ENCODE measurements around the gene METRNL.

METRNL gene

DNA sequence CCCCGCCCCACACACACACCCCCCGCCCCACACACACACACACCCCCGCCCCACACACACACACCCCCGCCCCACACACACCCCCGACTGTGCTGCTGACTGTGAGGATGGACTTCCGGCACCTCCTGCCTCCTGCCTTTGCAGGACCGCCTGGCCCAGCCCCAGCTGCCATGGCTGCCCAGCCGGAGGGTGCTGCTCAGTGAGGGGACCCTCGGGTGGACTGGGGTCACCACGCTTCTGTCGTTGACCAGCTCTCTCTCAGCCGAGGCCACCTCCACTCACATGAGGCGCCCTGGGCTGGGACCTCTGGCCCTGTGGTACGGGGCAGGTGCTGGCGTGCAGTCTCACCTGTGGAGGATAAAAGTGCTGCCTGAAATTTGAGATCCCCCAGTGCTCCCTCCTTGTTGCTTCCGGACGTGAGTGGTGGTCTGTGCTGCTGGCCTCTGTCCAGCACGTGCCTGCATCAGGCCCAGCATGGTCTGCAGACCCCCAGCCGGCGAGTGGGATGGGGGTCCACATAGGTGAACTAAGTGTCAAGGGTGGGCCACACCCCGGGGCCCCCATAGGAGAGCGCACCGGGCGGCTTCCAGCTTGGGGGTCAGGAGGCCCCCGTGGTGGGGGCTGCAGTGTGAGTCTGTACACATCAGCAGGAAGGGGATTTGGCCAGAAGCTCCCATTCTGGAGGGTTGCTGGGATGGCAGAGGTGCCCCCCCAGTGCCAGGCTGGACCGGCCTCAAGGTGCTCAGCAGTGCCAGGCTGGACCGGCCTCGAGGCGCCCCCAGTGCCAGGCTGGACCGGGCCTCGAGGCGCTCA is 11.2 kb downstream of the METRNL start:
- H3K36me3 ChIP-seq (ENCODE audit: low read length) = no peaks in the 10 kb centered on the region
- H2AFZ ChIP-seq (ENCODE audit: low read depth, low read length, severe bottlenecking) = no peak overlapping the region
- H3K27ac ChIP-seq (ENCODE audit: low read depth, low read length) = no peak overlapping the region
- H3K9me3 ChIP-seq (ENCODE audit: insufficient read depth, low read length) = no peaks in the 10 kb centered on the region
- no peak overlapping the region for H3K9ac ChIP-seq (ENCODE audit: low read length)
- no peaks in the 10 kb centered on the region for H4K20me1 ChIP-seq (ENCODE audit: low read depth, low read length)
- no peak for TF ChIP-seq EZH2phosphoT487 (conservative IDR thresholded peaks at IDR 0.05; ENCODE audit: low read length)
- TF ChIP-seq, protein P1, sequence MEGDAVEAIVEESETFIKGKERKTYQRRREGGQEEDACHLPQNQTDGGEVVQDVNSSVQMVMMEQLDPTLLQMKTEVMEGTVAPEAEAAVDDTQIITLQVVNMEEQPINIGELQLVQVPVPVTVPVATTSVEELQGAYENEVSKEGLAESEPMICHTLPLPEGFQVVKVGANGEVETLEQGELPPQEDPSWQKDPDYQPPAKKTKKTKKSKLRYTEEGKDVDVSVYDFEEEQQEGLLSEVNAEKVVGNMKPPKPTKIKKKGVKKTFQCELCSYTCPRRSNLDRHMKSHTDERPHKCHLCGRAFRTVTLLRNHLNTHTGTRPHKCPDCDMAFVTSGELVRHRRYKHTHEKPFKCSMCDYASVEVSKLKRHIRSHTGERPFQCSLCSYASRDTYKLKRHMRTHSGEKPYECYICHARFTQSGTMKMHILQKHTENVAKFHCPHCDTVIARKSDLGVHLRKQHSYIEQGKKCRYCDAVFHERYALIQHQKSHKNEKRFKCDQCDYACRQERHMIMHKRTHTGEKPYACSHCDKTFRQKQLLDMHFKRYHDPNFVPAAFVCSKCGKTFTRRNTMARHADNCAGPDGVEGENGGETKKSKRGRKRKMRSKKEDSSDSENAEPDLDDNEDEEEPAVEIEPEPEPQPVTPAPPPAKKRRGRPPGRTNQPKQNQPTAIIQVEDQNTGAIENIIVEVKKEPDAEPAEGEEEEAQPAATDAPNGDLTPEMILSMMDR (IDR thresholded peaks at IDR 0.05; ENCODE audit: insufficient read depth, low read length, poor library complexity, severe bottlenecking) = no peak
- H3K79me2 ChIP-seq (ENCODE audit: insufficient read depth, low read length) = peaks cover 4% of the 10 kb centered on the region; the same call in 1 of the 2 replicates
- no peak overlapping the region for H3K4me3 ChIP-seq (ENCODE audit: insufficient read depth, low read length, poor library complexity, severe bottlenecking)
- no peaks in the 10 kb centered on the region for H3K27me3 ChIP-seq (ENCODE audit: low read length)
- H3F3A ChIP-seq (ENCODE audit: insufficient read depth) = no peaks in the 10 kb centered on the region
- no peaks in the 10 kb centered on the region for H3K9me2 ChIP-seq (replicated peaks; ENCODE audit: insufficient read depth, low read length)
- H3K4me2 ChIP-seq (ENCODE audit: low read depth, low read length, poor library complexity, severe bottlenecking) = no peak overlapping the region

DNA sequence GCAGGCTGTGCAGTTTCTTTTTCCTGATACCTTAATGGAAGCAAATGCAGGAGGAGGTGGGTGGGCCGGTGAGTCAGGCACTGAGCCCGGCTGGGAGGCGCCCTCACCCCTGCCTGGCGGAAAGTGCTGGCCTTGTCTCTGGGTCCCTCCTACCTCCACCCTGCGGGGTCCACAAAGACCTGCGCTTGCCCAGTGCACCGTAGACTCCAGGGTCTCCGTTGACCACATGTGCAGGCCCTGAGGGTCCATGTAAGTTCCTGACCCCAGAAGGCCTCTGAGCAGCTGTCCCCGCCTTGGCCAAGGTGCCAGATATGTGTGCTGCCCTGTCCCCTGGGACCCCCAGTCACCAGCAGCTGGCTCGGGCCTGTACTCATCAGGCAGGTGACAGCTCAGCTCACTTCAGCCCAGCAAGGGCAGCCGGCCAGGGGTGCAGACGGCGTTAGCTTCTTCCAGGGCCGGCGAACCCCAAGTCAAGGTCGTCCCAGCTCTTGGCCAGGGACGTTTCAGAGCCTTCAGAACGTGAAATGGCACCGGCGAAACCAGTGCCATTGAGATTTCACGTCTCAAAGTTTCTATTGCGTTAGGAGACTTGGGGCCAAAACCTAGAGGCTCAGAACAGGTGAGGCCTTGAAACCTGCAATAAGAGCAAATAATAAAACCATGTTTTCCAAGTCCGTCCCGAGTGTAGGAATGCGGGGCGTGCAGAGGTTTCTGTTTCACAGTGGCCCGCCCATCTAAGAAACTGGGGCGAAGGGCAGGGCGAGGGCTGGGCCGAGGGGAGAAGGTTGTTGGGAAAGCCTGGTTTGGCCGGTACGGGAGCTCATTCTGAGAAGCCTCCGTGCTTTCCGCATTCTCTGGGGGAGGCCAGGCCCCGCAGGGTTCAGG is 12.1 kb downstream of the METRNL start:
- no peak overlapping the region for H3K9ac ChIP-seq (ENCODE audit: low read length)
- H3K36me3 ChIP-seq (ENCODE audit: low read length) = no peaks in the 10 kb centered on the region
- H3K27me3 ChIP-seq (ENCODE audit: low read length) = no peaks in the 10 kb centered on the region
- H2AFZ ChIP-seq (ENCODE audit: low read depth, low read length, severe bottlenecking) = no peak overlapping the region
- H3K27ac ChIP-seq (ENCODE audit: low read depth, low read length) = no peak overlapping the region
- no peaks in the 10 kb centered on the region for H3K9me2 ChIP-seq (replicated peaks; ENCODE audit: insufficient read depth, low read length)
- TF ChIP-seq EZH2phosphoT487 (conservative IDR thresholded peaks at IDR 0.05; ENCODE audit: low read length) = no peak
- TF ChIP-seq, protein P1 (IDR thresholded peaks at IDR 0.05; ENCODE audit: insufficient read depth, low read length, poor library complexity, severe bottlenecking) = no peak
- no peak overlapping the region for H3K4me2 ChIP-seq (ENCODE audit: low read depth, low read length, poor library complexity, severe bottlenecking)
- 0 out of 2 replicates have a peak, but pooled peaks cover under 1% of the 10 kb centered on the region for H3K79me2 ChIP-seq (ENCODE audit: insufficient read depth, low read length)
- H3K4me3 ChIP-seq (ENCODE audit: insufficient read depth, low read length, poor library complexity, severe bottlenecking) = no peak overlapping the region
- no peaks in the 10 kb centered on the region for H3F3A ChIP-seq (ENCODE audit: insufficient read depth)
- no peaks in the 10 kb centered on the region for H4K20me1 ChIP-seq (ENCODE audit: low read depth, low read length)
- H3K9me3 ChIP-seq (ENCODE audit: insufficient read depth, low read length) = no peaks in the 10 kb centered on the region

DNA sequence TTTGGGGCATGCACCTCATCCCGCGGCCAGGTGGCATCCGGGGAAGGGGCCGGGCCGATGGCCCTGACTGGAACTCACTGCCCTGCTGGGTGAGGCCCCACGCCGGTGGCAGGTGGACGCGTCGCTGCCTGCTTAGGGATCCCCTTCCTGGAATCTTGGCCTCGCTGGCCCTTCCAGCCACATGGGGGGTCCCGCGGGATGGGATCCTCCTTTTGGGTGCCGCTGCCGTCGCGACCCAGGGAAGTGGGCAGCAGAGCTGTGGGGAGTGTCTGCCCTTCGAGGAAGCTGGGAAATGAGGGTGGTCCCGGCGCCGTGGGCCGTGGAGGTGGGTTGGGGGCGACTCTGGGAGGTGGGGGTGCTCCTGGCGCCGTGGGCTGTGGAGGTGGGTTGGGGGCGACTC is 12.8 kb downstream of the METRNL start:
- Histone ChIP-seq H3F3A (ENCODE audit: insufficient read depth) (no peaks in the 10 kb centered on the region), H3K9ac (ENCODE audit: low read length) (no peak overlapping the region), H3K27me3 (ENCODE audit: low read length) (no peaks in the 10 kb centered on the region), H3K27ac (ENCODE audit: low read depth, low read length) (no peak overlapping the region), H3K4me3 (ENCODE audit: insufficient read depth, low read length, poor library complexity, severe bottlenecking) (no peak overlapping the region), H3K36me3 (ENCODE audit: low read length) (no peaks in the 10 kb centered on the region), H3K9me3 (ENCODE audit: insufficient read depth, low read length) (no peaks in the 10 kb centered on the region), H4K20me1 (ENCODE audit: low read depth, low read length) (no peaks in the 10 kb centered on the region), H3K79me2 (ENCODE audit: insufficient read depth, low read length) (no peaks in the 10 kb centered on the region), H3K9me2 (replicated peaks; ENCODE audit: insufficient read depth, low read length) (no peaks in the 10 kb centered on the region), H3K4me2 (ENCODE audit: low read depth, low read length, poor library complexity, severe bottlenecking) (no peak overlapping the region), H2AFZ (ENCODE audit: low read depth, low read length, severe bottlenecking) (no peak overlapping the region)
- TF ChIP-seq, protein P1 (IDR thresholded peaks at IDR 0.05; ENCODE audit: insufficient read depth, low read length, poor library complexity, severe bottlenecking) = no peak
- no peak for TF ChIP-seq EZH2phosphoT487 (conservative IDR thresholded peaks at IDR 0.05; ENCODE audit: low read length)

Data from SU-DHL-6 (cell line).